Thyroid gland (tissue), 4 donors: ENCODE measurements around the gene RBM4B.

Experiments
- CTCF ChIP-seq, 6 experiments: fragments of 200-600 bp in 3 of 6; fragments of 450-650 bp in 3 of 6; sonication (generic) in 3 of 6; IDR thresholded peaks; one replicate each; pipeline ENCODE4 v1.5.1; 2016 to 2019; ENCODE audit warnings: antibody characterized with exemption in 6 of 6, mild to moderate bottlenecking in 2 of 6, inconsistent platforms in 1 of 6, moderate library complexity in 1 of 6
- POLR2A ChIP-seq, 2 donors: fragments of 450-650 bp; IDR thresholded peaks; one replicate each; pipeline ENCODE4 v1.6.1; 2017; ENCODE audit warnings: antibody characterized with exemption in 2 of 2, mild to moderate bottlenecking in 2 of 2, moderate library complexity in 1 of 2

- TF ChIP-seq CTCF (IDR thresholded peaks at IDR 0.05) (no peak), POLR2A (IDR thresholded peaks at IDR 0.05) (no peak)
These were observed 52.5 kb downstream of the RBM4B start for GRCh38 chr11:66625041-66625751.
